Osteoblast (primary cell): Measurements from ENCODE around the gene ATP2B3. TPM values are rescaled to one million over a fixed set of nuclear protein-coding genes. Genes with fewer than 3 reads are reported as not detected.

Source experiments
- DNase-seq: peaks from one replicate; pipeline ENCODE4 v3.0.0; 2011; ENCODE audit warnings: low spot score, mixed read lengths; ENCODE audit not compliant: insufficient read length; ENCODE audit errors: missing footprints
- H2AFZ ChIP-seq: 2 replicates; pipeline ENCODE4 v1.6.0; 2011; ENCODE audit warnings: mild to moderate bottlenecking, low read length
- H3K27ac ChIP-seq: 2 replicates; pipeline ENCODE4 v1.5.1; 2011; ENCODE audit warnings: mild to moderate bottlenecking, low read depth, low read length, moderate library complexity
- H3K27me3 ChIP-seq: 2 replicates; pipeline ENCODE4 v1.6.0; 2012; ENCODE audit warnings: mild to moderate bottlenecking, control low read depth, inconsistent platforms, low read length, moderate library complexity; ENCODE audit not compliant: insufficient read depth
- H3K36me3 ChIP-seq: 2 replicates; pipeline ENCODE4 v1.5.1; 2011; ENCODE audit warnings: mild to moderate bottlenecking, low read length, control low read depth, moderate library complexity; ENCODE audit not compliant: insufficient read depth
- H3K4me1 ChIP-seq: 2 replicates; pipeline ENCODE4 v1.5.1; 2011; ENCODE audit warnings: mild to moderate bottlenecking, low read length, control low read depth, moderate library complexity; ENCODE audit not compliant: insufficient read depth
- H3K4me2 ChIP-seq: 2 replicates; pipeline ENCODE4 v1.6.0; 2011; ENCODE audit warnings: mild to moderate bottlenecking, low read length; ENCODE audit not compliant: insufficient read depth
- H3K4me3 ChIP-seq: fragments of 200-600 bp; sonication (generic); 3 replicates; pipeline ENCODE4 v1.5.1; 2012; ENCODE audit warnings: mild to moderate bottlenecking, low read length, inconsistent platforms; ENCODE audit not compliant: insufficient read depth
- H3K79me2 ChIP-seq: 2 replicates; pipeline ENCODE4 v1.6.0; 2012; ENCODE audit warnings: mild to moderate bottlenecking, low read length, control low read depth, inconsistent platforms; ENCODE audit not compliant: insufficient read depth
- H3K9me3 ChIP-seq: 2 replicates; pipeline ENCODE4 v1.5.1; 2011; ENCODE audit warnings: low read depth, low read length, control low read depth
- H4K20me1 ChIP-seq: 2 replicates; pipeline ENCODE4 v1.6.0; 2012; ENCODE audit warnings: mild to moderate bottlenecking, low read length, control low read depth; ENCODE audit not compliant: insufficient read depth
- total RNA-seq: library from RNA; depleted of rRNA; stranded (reverse); fragments of >200 nt; gene quantifications from 2 replicates; pipeline ENCODE4 v1.2.3, GENCODE V29; 2012
- TF ChIP-seq, protein P1 (sequence below): IDR thresholded peaks from 2 replicates; pipeline ENCODE4 v1.5.1; 2011; ENCODE audit warnings: mild to moderate bottlenecking, low read depth, low read length, moderate library complexity; ENCODE audit errors: extremely low read depth

ATP2B3 gene
- total RNA-seq, 1 donor: not detected

GRCh38 chrX:153608806-153609205 lies 91.4 kb downstream of the ATP2B3 start:
- no peaks in the 10 kb centered on the region for H3K79me2 ChIP-seq
- TF ChIP-seq, protein P1, sequence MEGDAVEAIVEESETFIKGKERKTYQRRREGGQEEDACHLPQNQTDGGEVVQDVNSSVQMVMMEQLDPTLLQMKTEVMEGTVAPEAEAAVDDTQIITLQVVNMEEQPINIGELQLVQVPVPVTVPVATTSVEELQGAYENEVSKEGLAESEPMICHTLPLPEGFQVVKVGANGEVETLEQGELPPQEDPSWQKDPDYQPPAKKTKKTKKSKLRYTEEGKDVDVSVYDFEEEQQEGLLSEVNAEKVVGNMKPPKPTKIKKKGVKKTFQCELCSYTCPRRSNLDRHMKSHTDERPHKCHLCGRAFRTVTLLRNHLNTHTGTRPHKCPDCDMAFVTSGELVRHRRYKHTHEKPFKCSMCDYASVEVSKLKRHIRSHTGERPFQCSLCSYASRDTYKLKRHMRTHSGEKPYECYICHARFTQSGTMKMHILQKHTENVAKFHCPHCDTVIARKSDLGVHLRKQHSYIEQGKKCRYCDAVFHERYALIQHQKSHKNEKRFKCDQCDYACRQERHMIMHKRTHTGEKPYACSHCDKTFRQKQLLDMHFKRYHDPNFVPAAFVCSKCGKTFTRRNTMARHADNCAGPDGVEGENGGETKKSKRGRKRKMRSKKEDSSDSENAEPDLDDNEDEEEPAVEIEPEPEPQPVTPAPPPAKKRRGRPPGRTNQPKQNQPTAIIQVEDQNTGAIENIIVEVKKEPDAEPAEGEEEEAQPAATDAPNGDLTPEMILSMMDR: no peak
- H3K4me2 ChIP-seq: no peak overlapping the region
- no peak overlapping the region for H3K4me3 ChIP-seq
- H4K20me1 ChIP-seq: no peaks in the 10 kb centered on the region
- H3K36me3 ChIP-seq: no peaks in the 10 kb centered on the region
- no peaks in the 10 kb centered on the region for H3K9me3 ChIP-seq
- no peak overlapping the region for H2AFZ ChIP-seq
- H3K27ac ChIP-seq: no peak overlapping the region
- H3K27me3 ChIP-seq: peaks cover 22% of the 10 kb centered on the region
- H3K4me1 ChIP-seq: peaks cover 13% of the 10 kb centered on the region
- DNase-seq: peak; percentile 62

DNA sequence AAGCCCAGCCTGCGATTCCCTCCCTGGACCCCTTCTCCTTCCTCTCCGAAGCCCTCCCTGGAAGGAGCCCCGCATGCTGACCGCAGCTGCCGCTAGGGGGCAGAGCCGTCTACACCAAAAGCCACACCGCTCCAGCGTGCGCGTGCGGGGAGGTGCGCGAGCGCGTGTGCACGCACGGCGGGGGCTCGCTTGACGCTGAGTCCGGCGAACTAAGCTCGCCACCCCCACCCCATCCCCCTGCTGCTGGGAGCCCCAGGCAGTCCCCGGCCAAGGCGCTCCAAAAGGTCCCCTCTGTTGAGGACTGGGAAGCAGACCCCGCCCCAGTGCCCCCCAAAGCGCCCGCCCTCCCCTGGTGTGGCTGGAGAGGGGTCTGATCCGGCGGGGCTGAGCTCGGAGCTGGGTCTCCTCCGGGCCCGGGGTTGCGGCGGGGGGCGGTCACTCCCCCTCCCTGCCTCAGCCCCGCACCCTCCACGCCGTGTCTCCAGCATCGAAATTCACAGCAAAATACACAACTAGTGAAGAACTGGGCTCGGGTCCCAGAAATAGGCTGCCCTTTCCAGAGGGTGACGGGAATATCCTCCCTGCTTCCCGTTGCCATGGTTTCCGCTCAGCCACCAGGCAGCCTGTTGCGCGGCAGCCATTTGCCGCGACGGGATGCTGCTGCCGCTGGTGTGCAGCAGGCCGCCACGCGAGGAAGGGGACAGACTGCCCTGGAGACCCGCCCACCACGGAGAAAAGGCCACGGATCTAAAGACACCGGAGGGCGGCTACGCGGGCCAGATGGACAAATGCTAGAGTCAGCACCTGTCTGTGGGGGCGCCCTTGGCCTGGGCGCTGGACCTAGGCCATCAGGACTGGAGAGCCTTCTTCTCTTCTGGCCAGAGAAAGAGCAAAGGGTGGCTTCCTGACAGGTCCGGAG lies 92.7 kb downstream of the ATP2B3 start:
- Histone ChIP-seq H2AFZ (peak overlapping the region; percentile 15), H3K4me2 (peak overlapping the region; percentile 34)
- DNase-seq: peak; percentile 96

GRCh38 chrX:153610836-153611213 lies 93.4 kb downstream of the ATP2B3 start:
- peaks cover 13% of the 10 kb centered on the region for H3K4me1 ChIP-seq
- no peaks in the 10 kb centered on the region for H4K20me1 ChIP-seq
- no peak overlapping the region for H3K4me3 ChIP-seq
- no peaks in the 10 kb centered on the region for H3K36me3 ChIP-seq
- DNase-seq: no peak
- no peak overlapping the region for H3K4me2 ChIP-seq
- no peaks in the 10 kb centered on the region for H3K79me2 ChIP-seq
- H3K9me3 ChIP-seq: no peaks in the 10 kb centered on the region
- H3K27ac ChIP-seq: no peak overlapping the region
- TF ChIP-seq, protein P1: no peak
- H3K27me3 ChIP-seq: peaks cover 34% of the 10 kb centered on the region
- H2AFZ ChIP-seq: no peak overlapping the region

More for the DNA sequence above, 92.7 kb downstream of the ATP2B3 start:
- Histone ChIP-seq H3K4me1 (peaks cover 13% of the 10 kb centered on the region), H3K4me3 (peak overlapping the region; percentile 40), H3K9me3 (no peaks in the 10 kb centered on the region), H3K79me2 (no peaks in the 10 kb centered on the region), H4K20me1 (no peaks in the 10 kb centered on the region), H3K27ac (no peak overlapping the region), H3K36me3 (no peaks in the 10 kb centered on the region), H3K27me3 (peaks cover 32% of the 10 kb centered on the region)
- TF ChIP-seq, protein P1: peak; percentile 57

DNA sequence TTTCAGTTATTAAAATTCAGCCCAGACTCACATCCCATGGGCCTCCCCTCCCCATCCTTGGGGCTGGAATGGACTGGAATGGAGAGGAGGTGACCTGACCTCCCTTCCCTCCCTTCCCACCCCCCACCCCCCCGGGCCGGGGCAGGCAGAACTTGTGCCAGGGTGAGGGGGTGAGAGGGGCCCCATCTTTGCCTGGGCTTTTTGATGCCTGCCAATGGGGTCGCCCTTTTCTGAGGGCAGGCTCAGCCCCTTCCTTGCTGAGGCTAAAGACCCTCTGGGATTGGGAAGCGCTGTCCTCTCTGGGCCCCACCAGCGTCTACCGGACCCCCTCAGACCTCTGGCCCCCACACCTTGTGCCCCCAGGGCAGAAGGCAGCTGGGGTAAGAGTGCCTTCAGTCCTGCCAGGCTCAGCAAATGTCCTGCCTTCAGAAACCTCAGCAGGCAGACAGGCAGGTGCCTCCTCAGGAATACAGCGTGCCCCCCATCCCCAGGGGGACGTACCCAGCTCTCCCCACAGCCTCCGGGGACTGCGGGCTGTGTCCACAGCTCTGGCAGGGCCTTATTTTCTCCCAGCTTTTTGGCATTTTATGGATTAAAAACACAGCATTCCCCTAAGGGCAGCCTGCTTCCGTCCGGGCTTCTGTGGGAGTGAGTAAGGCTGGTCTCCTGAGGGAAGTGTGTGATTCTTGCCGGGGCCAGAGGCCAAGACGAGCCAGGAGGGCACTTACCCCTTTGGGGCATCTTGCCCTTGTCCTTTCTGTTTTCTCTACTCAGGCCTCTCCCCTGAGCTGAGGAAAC lies 94.1 kb downstream of the ATP2B3 start:
- H3K4me1 ChIP-seq: peaks cover 13% of the 10 kb centered on the region
- H3K79me2 ChIP-seq: no peaks in the 10 kb centered on the region
- no peaks in the 10 kb centered on the region for H3K36me3 ChIP-seq
- peak overlapping the region; percentile 56 for H2AFZ ChIP-seq
- H3K4me2 ChIP-seq: no peak overlapping the region
- H3K27ac ChIP-seq: no peak overlapping the region
- no peak for DNase-seq
- H3K9me3 ChIP-seq: no peaks in the 10 kb centered on the region
- TF ChIP-seq, protein P1: no peak
- H4K20me1 ChIP-seq: no peaks in the 10 kb centered on the region
- H3K4me3 ChIP-seq: no peak overlapping the region
- H3K27me3 ChIP-seq: peaks cover 34% of the 10 kb centered on the region
